H1 (cell line): ENCODE results near the gene CXCL5. TPM values are rescaled to one million over a fixed set of nuclear protein-coding genes. Genes with fewer than 3 reads are reported as not detected.
A peak's percentile ranks its signal among the peaks of the same experiment; 100 is the strongest.

ENCODE experiments used
- CTCF ChIA-PET: fragments of 300-600 bp; sonication (Branson Sonifier 250); formaldehyde crosslinking; loops from one replicate; lab custom pipeline; 2021; ENCODE audit not compliant: partially characterized antibody; lab: Charles Lee
- POLR2A ChIA-PET: fragments of 300-600 bp; sonication (Branson Sonifier 250); formaldehyde crosslinking; loops from one replicate; lab custom pipeline; 2021; ENCODE audit warnings: inconsistent platforms; ENCODE audit not compliant: partially characterized antibody; lab: Charles Lee
- DNase-seq, 2 experiments: peaks; one replicate each; pipeline versions ENCODE4 v3.0.0 to v3.0.0-alpha.2; 2010 to 2022; ENCODE audit warnings: low spot score in 2 of 2, low read depth in 1 of 2, mixed read lengths in 1 of 2
- FAIRE-seq: peaks from 2 replicates; lab custom pipeline; 2011; peaks lifted over from hg19 to GRCh38; lab: Jason Lieb, UNC
- H2AFZ ChIP-seq: 2 replicates; pipeline ENCODE4 v1.8.1; 2012; ENCODE audit warnings: low read length, inconsistent platforms
- H2AK5ac ChIP-seq: 2 replicates; pipeline ENCODE4 v1.6.1; 2013; ENCODE audit warnings: low read depth, low read length
- H2BK120ac ChIP-seq: replicated peaks from 2 replicates; pipeline ENCODE3; 2013; ENCODE audit warnings: low read depth, low read length, inconsistent platforms
- H2BK12ac ChIP-seq: 2 replicates; pipeline ENCODE4 v1.6.1; 2013; ENCODE audit warnings: low read depth, low read length
- H2BK15ac ChIP-seq: 2 replicates; pipeline ENCODE4 v1.6.1; 2013; ENCODE audit warnings: low read length
- H2BK20ac ChIP-seq: 2 replicates; pipeline ENCODE4 v1.6.1; 2013; ENCODE audit warnings: low read length
- H2BK5ac ChIP-seq: 2 replicates; pipeline ENCODE4 v1.6.1; 2013; ENCODE audit warnings: low read depth, low read length
- H3K14ac ChIP-seq: 2 replicates; pipeline ENCODE4 v1.6.1; 2013; ENCODE audit warnings: inconsistent platforms; ENCODE audit not compliant: insufficient read length
- H3K18ac ChIP-seq: 2 replicates; pipeline ENCODE4 v1.6.1; 2013; ENCODE audit warnings: low read length; ENCODE audit errors: extremely low read depth
- H3K23ac ChIP-seq: 2 replicates; pipeline ENCODE4 v1.6.1; 2013; ENCODE audit warnings: inconsistent platforms; ENCODE audit not compliant: insufficient read length
- H3K23me2 ChIP-seq: 2 replicates; pipeline ENCODE4 v1.6.1; 2013; ENCODE audit warnings: low read depth, low read length
- H3K27ac ChIP-seq: 2 replicates; pipeline ENCODE4 v1.6.1; 2011; ENCODE audit warnings: low read depth, low read length, inconsistent platforms
- H3K27me3 ChIP-seq, 4 experiments: replicated peaks in 1 of 4; 1 replicate in 1 of 4; 2 replicates in 3 of 4; pipeline versions ENCODE4 v1.6.1 to v1.8.1; 2011 to 2013; ENCODE audit warnings: low read length in 3 of 4, mild to moderate bottlenecking in 3 of 4, inconsistent platforms in 2 of 4, mixed read lengths in 2 of 4, moderate library complexity in 1 of 4; ENCODE audit not compliant: control insufficient read depth in 3 of 4, insufficient read depth in 3 of 4; ENCODE audit errors: extremely low read depth in 1 of 4
- H3K36me3 ChIP-seq, 4 experiments: 2 replicates each; pipeline versions ENCODE4 v1.6.1 to v1.8.1; 2011 to 2013; ENCODE audit warnings: mild to moderate bottlenecking in 4 of 4, low read length in 3 of 4, moderate library complexity in 2 of 4, control low read depth in 1 of 4, inconsistent platforms in 1 of 4; ENCODE audit not compliant: insufficient read depth in 4 of 4, control insufficient read depth in 2 of 4
- H3K4ac ChIP-seq: replicated peaks from 2 replicates; pipeline ENCODE3; 2013; ENCODE audit warnings: low read length, low read depth, mixed read lengths, inconsistent platforms; ENCODE audit not compliant: insufficient read length
- H3K4me1 ChIP-seq, 4 experiments: replicated peaks in 1 of 4; 1 replicate in 1 of 4; 2 replicates in 3 of 4; pipeline versions ENCODE4 v1.6.1 to v1.8.1; 2011 to 2013; ENCODE audit warnings: low read length in 3 of 4, inconsistent platforms in 2 of 4, mixed read lengths in 1 of 4; ENCODE audit not compliant: insufficient read depth in 4 of 4, control insufficient read depth in 3 of 4
- H3K4me2 ChIP-seq, 2 experiments: 2 replicates each; pipeline versions ENCODE4 v1.6.1 to v1.8.1; 2011 to 2013; ENCODE audit warnings: low read depth in 2 of 2, low read length in 2 of 2, control low read depth in 1 of 2, inconsistent platforms in 1 of 2, mild to moderate bottlenecking in 1 of 2; ENCODE audit not compliant: insufficient read depth in 1 of 2
- H3K4me3 ChIP-seq, 4 experiments: fragments of 200-600, 300-600 bp in 1 of 4; sonication (generic), shearing (Covaris generic), sonication (Bioruptor Twin) in 1 of 4; 2 replicates each; pipeline versions ENCODE4 v1.5.1 to v1.8.1; 2011 to 2016; ENCODE audit warnings: low read length in 4 of 4, low read depth in 3 of 4, control low read depth in 2 of 4, inconsistent platforms in 2 of 4, mild to moderate bottlenecking in 2 of 4, mixed read lengths in 1 of 4, moderate library complexity in 1 of 4; ENCODE audit not compliant: insufficient read depth in 2 of 4; ENCODE audit errors: extremely low read depth in 1 of 4
- H3K56ac ChIP-seq: replicated peaks from 2 replicates; pipeline ENCODE3; 2013; ENCODE audit warnings: low read depth, mild to moderate bottlenecking, mixed read lengths, low read length, inconsistent platforms; ENCODE audit not compliant: insufficient read length
- H3K79me1 ChIP-seq: 2 replicates; pipeline ENCODE4 v1.6.1; 2013; ENCODE audit warnings: low read depth, low read length, control low read depth
- H3K79me2 ChIP-seq, 2 experiments: 2 replicates each; pipeline versions ENCODE4 v1.6.1 to v1.8.1; 2012 to 2013; ENCODE audit warnings: low read length in 2 of 2, mild to moderate bottlenecking in 2 of 2, inconsistent platforms in 1 of 2; ENCODE audit not compliant: insufficient read depth in 2 of 2, control insufficient read depth in 1 of 2
- H3K9ac ChIP-seq, 4 experiments: replicated peaks in 1 of 4; 1 replicate in 1 of 4; 2 replicates in 3 of 4; pipeline versions ENCODE4 v1.6.1 to v1.8.1; 2011 to 2013; ENCODE audit warnings: low read depth in 3 of 4, low read length in 3 of 4, control low read depth in 2 of 4, mild to moderate bottlenecking in 2 of 4, moderate library complexity in 2 of 4, inconsistent platforms in 1 of 4; ENCODE audit errors: extremely low read depth in 1 of 4
- H3K9me3 ChIP-seq, 2 experiments: 2 replicates each; pipeline versions ENCODE4 v1.6.1 to v1.8.1; 2012 to 2013; ENCODE audit warnings: mild to moderate bottlenecking in 2 of 2, moderate library complexity in 2 of 2, control low read depth in 1 of 2, inconsistent platforms in 1 of 2, low read depth in 1 of 2, low read length in 1 of 2, mixed read lengths in 1 of 2; ENCODE audit not compliant: insufficient read depth in 2 of 2
- H4K20me1 ChIP-seq, 2 experiments: replicated peaks in 1 of 2; 2 replicates each; pipeline versions ENCODE3 to v1.8.1; 2011 to 2013; ENCODE audit warnings: inconsistent platforms in 2 of 2, low read length in 2 of 2, mild to moderate bottlenecking in 1 of 2; ENCODE audit not compliant: insufficient read depth in 2 of 2, control insufficient read depth in 1 of 2
- H4K5ac ChIP-seq: 2 replicates; pipeline ENCODE4 v1.6.1; 2013; ENCODE audit warnings: low read length, low read depth, mixed read lengths, inconsistent platforms; ENCODE audit not compliant: insufficient read length
- H4K8ac ChIP-seq: 2 replicates; pipeline ENCODE4 v1.8.0; 2013; ENCODE audit warnings: mild to moderate bottlenecking, moderate library complexity, low read length, inconsistent platforms; ENCODE audit not compliant: insufficient read depth; ENCODE audit errors: extremely low read depth
- H4K91ac ChIP-seq: replicated peaks from 2 replicates; pipeline ENCODE3; 2013; ENCODE audit warnings: low read length, mixed read lengths, inconsistent platforms; ENCODE audit not compliant: insufficient read length
- TEAD4 ChIP-seq: IDR thresholded peaks from 2 replicates; pipeline ENCODE4 v1.6.1; 2012; ENCODE audit warnings: low read depth, low read length, inconsistent platforms, mixed read lengths
- ZNF274 ChIP-seq: IDR thresholded peaks from 2 replicates; pipeline ENCODE4 v1.7.0; 2012; ENCODE audit warnings: low read length, borderline replicate concordance; ENCODE audit errors: extremely low read depth
- whole genome bisulfite sequencing, 2 experiments: shearing (Covaris generic) in 1 of 2; methylation state at CpG; one replicate each; pipeline versions ENCODE4 v1.1.6 to v1.1.7; 2013 to 2015; ENCODE audit warnings: low lambda C conversion rate in 2 of 2, mixed read lengths in 2 of 2, inconsistent platforms in 1 of 2, low coverage in 1 of 2, missing lambda C conversion rate in 1 of 2; ENCODE audit not compliant: insufficient replicate concordance in 2 of 2, insufficient coverage in 1 of 2, insufficient read length in 1 of 2; ENCODE audit errors: extremely low coverage in 1 of 2, missing lambda C conversion rate in 1 of 2; 5-methylcytosine and 5-hydroxymethylcytosine counted together
- polyA plus RNA-seq, 7 experiments: library from polyadenylated mRNA; depleted of rRNA in 3 of 7; stranded (reverse) in 5 of 7; unstranded in 2 of 7; fragments of >200 nt in 5 of 7; fragments of 200-250 nt in 2 of 7; gene quantifications; 1 replicate in 5 of 7; 2 replicates in 1 of 7; 4 replicates in 1 of 7; pipeline versions ENCODE4 v1.2.1 to v1.2.3, GENCODE V29; 2011 to 2013; ENCODE audit warnings: missing spikeins in 2 of 7, mixed read lengths in 2 of 7
- total RNA-seq: library from RNA; stranded (reverse); fragmentation: NEBNext Ultra II Directional; extraction: Animal tissue kit (Norgen Biotek cat#: 25700); gene quantifications from 2 replicates; pipeline ENCODE4 v1.2.1, GENCODE V29; 2021

Gene CXCL5
- total and polyA plus RNA-seq, 2 of the 8 experiments (the other 6 are each of a cell fraction or from before 2014, with no cell fraction given): 10.9 to 15.6 TPM

- H2AFZ ChIP-seq: no peak overlapping the region
- no peak for FAIRE-seq
- 100% methylated on average over 2 of the region's 2 CpGs; no CpG with 5 or more reads in 1 of the 2 experiments for WGBS, 2 experiments
These were observed 22.3 kb downstream of the CXCL5 start for GRCh38 chr4:73976217-73976616.

More at GRCh38 chr4:73976217-73976616, 22.3 kb downstream of the CXCL5 start:
- no peak overlapping the region for H3K56ac ChIP-seq
- no peaks in the 10 kb centered on the region for H3K23me2 ChIP-seq
- H2BK12ac ChIP-seq: peak overlapping the region; percentile 78; the same call in 1 of the 2 replicates
- H2BK20ac ChIP-seq: peak overlapping the region; percentile 66; the same call in 1 of the 2 replicates
- no peak overlapping the region for H4K8ac ChIP-seq
- no peak overlapping the region for H2BK120ac ChIP-seq
- H3K27ac ChIP-seq: no peak overlapping the region
- H3K18ac ChIP-seq: no peak overlapping the region; the same call in 1 of the 2 replicates
- H3K9ac ChIP-seq: no peak overlapping the region
- peak overlapping the region; percentile 91 for H4K91ac ChIP-seq
- no peak overlapping the region for H4K5ac ChIP-seq
- peak overlapping the region; percentile 54 for H3K4ac ChIP-seq
- H3K14ac ChIP-seq: no peak overlapping the region
- no peak overlapping the region for H3K4me3 ChIP-seq
- no peaks in the 10 kb centered on the region for H3K9me3 ChIP-seq
- TF ChIP-seq ZNF274 (no peak), TEAD4 (no peak)
- no peak overlapping the region for H3K4me2 ChIP-seq
- H3K27me3 ChIP-seq: no peaks in the 10 kb centered on the region
- H3K4me1 ChIP-seq: peaks cover 0 to 5% (median 1%) of the 10 kb centered on the region in 4 experiments; a peak in 2 of 7 replicates
- no peaks in the 10 kb centered on the region for H4K20me1 ChIP-seq
- POLR2A ChIA-PET: no interaction called here
- no peaks in the 10 kb centered on the region for H3K79me2 ChIP-seq
- H2BK5ac ChIP-seq: 0 out of 2 replicates have a peak overlapping the region, but pooled peaks have one; percentile 0
- DNase-seq: no peak
- peak overlapping the region; percentile 46; the same call in 1 of the 2 replicates for H2BK15ac ChIP-seq
- CTCF ChIA-PET: interaction anchor here (0.8 to 5.1 kb wide), 2 partner anchors 12 to 245 kb away, joined by 3 to 37 read pairs; no protein-coding TSS in a partner anchor
- no peak overlapping the region for H3K23ac ChIP-seq
- no peaks in the 10 kb centered on the region for H3K36me3 ChIP-seq
- no peak overlapping the region for H2AK5ac ChIP-seq
- H3K79me1 ChIP-seq: no peaks in the 10 kb centered on the region
